Activated CD8-positive, alpha-beta memory T cell treated with anti-CD3 and anti-CD28 coated beads, Interleukin-2, amount 10 ng/mL, durations not matched to agents 7 days and 5 days (primary cell): Measurements from ENCODE around the gene BAIAP3. TPM values are rescaled to one million over a fixed set of nuclear protein-coding genes. Genes with fewer than 3 reads are reported as not detected.

Experiments
- ATAC-seq: fragments of 150-1000 bp; cut with Tn5 transposase; one replicate; pipeline ENCODE4 v1.10.0; 2021; ENCODE audit warnings: moderate library complexity
- CTCF ChIA-PET: fragments of 350-600 bp; sonication (Branson Sonifier 250); formaldehyde crosslinking; loops from one replicate; lab custom pipeline; 2021; ENCODE audit warnings: antibody characterized with exemption; lab: Charles Lee
- DNase-seq: peaks from one replicate; pipeline ENCODE4 v3.0.0-alpha.2; 2020
- H3K27ac Mint-ChIP-seq: one replicate; pipeline ENCODE4 v1.8.0; 2021; ENCODE audit warnings: mild to moderate bottlenecking, mixed read lengths
- H3K27me3 Mint-ChIP-seq: one replicate; pipeline ENCODE4 v1.8.0; 2021; ENCODE audit warnings: mixed read lengths
- H3K36me3 Mint-ChIP-seq: one replicate; pipeline ENCODE4 v1.8.0; 2021; ENCODE audit warnings: mild to moderate bottlenecking, mixed read lengths
- H3K4me1 Mint-ChIP-seq: one replicate; pipeline ENCODE4 v1.8.0; 2021; ENCODE audit warnings: mixed read lengths
- H3K4me3 Mint-ChIP-seq: one replicate; pipeline ENCODE4 v1.8.0; 2021; ENCODE audit warnings: mild to moderate bottlenecking, moderate library complexity, mixed read lengths
- H3K9me3 Mint-ChIP-seq: one replicate; pipeline ENCODE4 v1.8.0; 2022; ENCODE audit warnings: low read depth, mixed read lengths
- total RNA-seq, 2 experiments: library from RNA; stranded (reverse); gene quantifications; one replicate each; pipeline ENCODE4 v1.2.3, GENCODE V29; 2021

BAIAP3 gene
- total RNA-seq, 2 experiments from 2014 or later = 0.45 to 0.53 TPM

DNA sequence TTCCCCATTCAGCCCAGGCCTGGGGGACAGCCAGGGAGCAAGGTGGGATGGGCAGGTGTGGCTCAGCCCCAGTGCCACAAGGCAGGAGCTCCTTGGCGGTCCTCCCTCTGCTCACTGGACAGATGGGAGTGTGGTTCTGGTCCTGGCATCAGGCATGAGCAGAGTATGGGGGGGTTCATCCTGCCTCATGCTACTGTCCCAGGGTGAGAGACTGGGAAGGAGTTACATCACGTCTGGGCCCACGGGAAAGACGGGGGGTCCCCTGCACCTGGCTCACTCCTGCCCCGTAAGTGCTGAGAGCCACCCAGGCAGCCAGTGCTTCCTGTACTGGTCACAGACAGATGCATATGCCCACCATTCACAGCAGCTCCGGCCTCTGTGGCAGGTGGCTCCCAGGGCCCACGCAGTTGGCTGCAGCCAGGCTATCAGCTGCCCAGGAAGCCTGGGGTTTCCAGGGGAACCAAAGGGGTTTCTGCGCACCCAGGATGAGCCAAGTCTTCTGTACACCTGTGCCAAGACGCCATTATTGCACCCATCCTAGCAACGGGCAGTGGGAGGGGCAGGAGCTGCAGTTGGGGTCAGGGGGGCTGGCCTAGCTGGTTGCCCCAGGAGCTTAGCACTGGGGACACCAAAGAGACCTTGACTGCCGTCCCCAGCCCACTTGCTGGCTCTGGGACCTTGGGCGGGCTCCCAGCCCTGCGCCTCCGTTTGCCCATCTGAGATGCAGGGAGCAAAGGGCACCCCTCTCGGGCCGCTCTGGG, 1.9 kb downstream of the BAIAP3 start:
- Mint-ChIP-seq H3K4me3 (no peak overlapping the region), H3K27ac (no peak overlapping the region), H3K9me3 (no peaks in the 10 kb centered on the region), H3K36me3 (no peaks in the 10 kb centered on the region), H3K4me1 (peaks cover 14% of the 10 kb centered on the region), H3K27me3 (peaks cover 35% of the 10 kb centered on the region)
- ATAC-seq (no peak), DNase-seq (no peak)
- CTCF ChIA-PET = interaction anchor here (1.2 kb wide), 1 partner anchor 28 kb away, joined by 3 read pairs; no protein-coding TSS in a partner anchor

DNA sequence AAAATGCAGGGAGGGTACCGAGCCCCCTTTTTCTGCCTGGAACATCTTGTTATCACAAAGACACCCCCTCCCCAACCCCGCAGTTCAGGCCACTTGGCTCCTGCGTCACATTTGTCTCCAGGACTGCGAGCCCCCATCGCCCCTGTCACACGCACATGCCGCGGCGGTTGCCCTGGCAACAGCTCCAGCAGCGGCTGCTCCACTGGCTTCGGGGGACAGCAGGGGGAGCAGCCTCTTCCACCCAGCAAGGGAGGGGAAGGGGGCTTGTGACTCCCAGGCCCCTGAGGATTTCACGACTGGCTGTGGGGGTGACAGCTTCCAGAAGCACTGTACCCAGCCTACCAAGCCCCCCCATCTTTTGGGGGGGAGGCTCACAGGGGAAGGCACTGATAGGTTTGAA, 2.6 kb downstream of the BAIAP3 start:
- H3K27ac Mint-ChIP-seq = no peak overlapping the region
- DNase-seq (no peak), ATAC-seq (no peak)
- H3K36me3 Mint-ChIP-seq = no peaks in the 10 kb centered on the region
- H3K9me3 Mint-ChIP-seq = no peaks in the 10 kb centered on the region
- H3K4me3 Mint-ChIP-seq = no peak overlapping the region
- peaks cover 35% of the 10 kb centered on the region for H3K27me3 Mint-ChIP-seq
- peaks cover 14% of the 10 kb centered on the region for H3K4me1 Mint-ChIP-seq
- CTCF ChIA-PET = interaction anchor here (1.0 to 1.1 kb wide), 2 partner anchors 14 to 28 kb away, joined by 4 read pairs; no protein-coding TSS in a partner anchor

DNA sequence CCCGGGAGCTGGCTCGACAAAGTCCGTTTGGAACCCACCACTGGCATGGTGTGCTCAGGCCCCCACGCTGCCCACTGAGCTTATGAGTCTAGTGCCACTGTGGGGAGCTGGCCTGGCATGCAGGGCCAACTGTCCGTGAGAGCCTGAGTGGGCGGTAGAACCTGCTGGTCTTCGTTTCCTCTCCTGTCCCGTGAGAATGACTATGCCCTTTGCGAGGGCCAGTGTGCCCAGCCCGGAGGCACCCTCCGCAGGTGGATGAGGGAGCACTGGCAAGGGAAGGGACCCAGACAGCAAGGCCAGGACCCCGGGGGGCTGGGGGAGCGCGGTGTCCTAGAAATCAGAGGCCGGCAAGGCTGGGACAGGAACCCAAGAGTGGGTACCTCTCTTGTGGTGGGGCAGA, 3.2 kb downstream of the BAIAP3 start:
- H3K36me3 Mint-ChIP-seq = no peaks in the 10 kb centered on the region
- ATAC-seq = no peak
- H3K4me3 Mint-ChIP-seq = no peak overlapping the region
- no peak for DNase-seq
- CTCF ChIA-PET = interaction anchor here (1.0 to 1.1 kb wide), 2 partner anchors 13 to 27 kb away, joined by 4 read pairs; no protein-coding TSS in a partner anchor
- peaks cover 9% of the 10 kb centered on the region for H3K4me1 Mint-ChIP-seq
- H3K27me3 Mint-ChIP-seq = peaks cover 30% of the 10 kb centered on the region
- H3K9me3 Mint-ChIP-seq = no peaks in the 10 kb centered on the region
- H3K27ac Mint-ChIP-seq = no peak overlapping the region

DNA sequence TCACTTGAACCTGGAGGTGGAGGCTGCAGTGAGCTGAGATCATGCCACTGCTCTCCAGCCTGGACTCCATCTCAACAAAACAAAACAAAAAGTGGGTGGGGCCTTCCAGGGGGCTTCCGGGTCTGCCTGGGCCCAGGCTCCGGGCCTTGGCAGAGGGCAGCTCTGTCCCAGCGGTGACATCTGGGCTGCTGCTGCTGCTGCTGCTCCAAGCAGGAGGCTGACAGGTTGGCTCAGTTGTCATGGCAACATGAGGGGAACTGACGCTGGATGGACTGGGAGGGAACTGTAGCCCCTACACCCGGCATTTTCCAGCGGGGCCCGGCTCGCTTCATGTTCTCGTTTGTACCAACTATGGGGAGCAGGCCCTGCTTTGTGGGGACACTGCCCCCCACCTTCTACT, 4.0 kb downstream of the BAIAP3 start:
- DNase-seq = no peak
- CTCF ChIA-PET = interaction anchor here (1.2 kb wide), 1 partner anchor 38 kb away, joined by 3 read pairs; no protein-coding TSS in a partner anchor
- Mint-ChIP-seq H3K27ac (no peak overlapping the region), H3K9me3 (no peaks in the 10 kb centered on the region), H3K4me3 (no peak overlapping the region), H3K4me1 (peaks cover 11% of the 10 kb centered on the region), H3K36me3 (no peaks in the 10 kb centered on the region), H3K27me3 (peaks cover 22% of the 10 kb centered on the region)
- ATAC-seq = no peak

DNA sequence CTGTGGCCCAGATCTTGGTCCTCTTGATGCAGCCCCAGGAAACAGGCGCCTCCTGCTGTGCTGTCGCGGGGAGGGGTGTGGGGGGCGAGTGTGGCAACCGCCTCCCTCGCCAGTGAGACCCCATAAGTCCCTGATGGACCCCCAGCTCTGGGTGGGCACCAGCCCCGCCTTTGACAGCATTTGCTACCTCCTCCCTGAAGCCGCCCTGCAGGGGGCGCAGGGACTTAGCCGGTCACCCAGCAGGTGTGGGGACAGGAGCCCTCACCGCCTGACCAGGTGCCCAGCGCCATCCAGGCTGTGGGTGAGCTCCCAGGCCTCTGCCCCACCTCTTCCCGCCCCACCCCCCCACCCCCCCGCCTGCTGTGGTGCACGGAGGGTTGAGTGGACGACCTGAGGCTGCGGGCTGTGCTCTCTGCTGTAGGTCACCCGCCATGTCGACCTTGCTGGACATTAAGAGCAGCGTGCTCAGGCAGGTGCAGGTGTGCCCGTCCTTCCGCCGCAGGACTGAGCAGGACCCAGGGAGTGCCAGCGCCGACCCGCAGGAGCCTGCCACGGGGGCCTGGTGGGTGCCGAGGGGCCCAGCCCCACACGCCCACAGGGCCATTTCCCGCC, 4.8 kb downstream of the BAIAP3 start:
- Mint-ChIP-seq H3K27ac (no peak overlapping the region), H3K27me3 (peaks cover 19% of the 10 kb centered on the region), H3K9me3 (no peaks in the 10 kb centered on the region), H3K4me3 (no peak overlapping the region), H3K4me1 (peaks cover 15% of the 10 kb centered on the region), H3K36me3 (no peaks in the 10 kb centered on the region)
- CTCF ChIA-PET = interaction anchor here (1.2 kb wide), 1 partner anchor 39 kb away, joined by 3 read pairs; no protein-coding TSS in a partner anchor
- DNase-seq = no peak
- no peak for ATAC-seq

DNA sequence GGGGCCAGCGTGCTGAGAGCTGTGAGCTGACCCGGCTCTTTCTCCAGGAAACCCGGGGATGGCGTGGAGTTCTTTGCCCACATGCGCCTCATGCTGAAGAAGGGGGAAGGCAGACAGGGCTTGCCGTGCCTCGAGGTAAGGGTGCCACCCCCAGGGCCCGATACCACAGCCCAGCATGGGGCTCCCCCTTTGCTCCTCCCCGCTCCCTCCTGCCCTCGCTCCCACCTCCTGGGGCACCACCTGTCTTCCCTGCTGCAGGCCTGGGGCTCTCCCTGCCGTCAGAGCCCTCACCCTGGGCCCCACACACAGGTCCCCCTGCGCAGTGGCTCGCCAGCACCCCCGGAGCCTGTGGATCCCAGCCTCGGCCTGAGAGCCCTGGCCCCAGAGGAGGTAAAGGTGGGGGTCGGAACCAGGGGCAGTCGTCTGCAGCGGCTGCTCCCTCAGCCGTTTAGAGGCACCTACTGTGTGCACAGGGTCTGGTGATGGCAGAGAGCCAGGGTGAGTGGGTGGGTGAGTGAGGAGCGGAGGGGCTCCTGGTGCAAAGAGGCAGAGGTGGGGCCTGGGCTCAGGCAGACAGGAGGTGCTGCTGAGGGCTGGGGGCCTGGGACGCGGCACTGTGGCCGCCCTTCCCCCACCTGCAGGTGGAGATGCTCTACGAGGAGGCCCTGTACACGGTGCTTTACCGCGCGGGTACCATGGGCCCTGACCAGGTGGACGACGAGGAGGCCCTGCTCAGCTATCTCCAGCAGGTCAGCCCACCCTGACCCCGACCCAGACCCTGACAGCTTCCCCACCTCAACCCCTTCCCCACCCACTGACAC, 5.6 kb downstream of the BAIAP3 start:
- H3K36me3 Mint-ChIP-seq = no peaks in the 10 kb centered on the region
- CTCF ChIA-PET = no interaction called here
- H3K4me1 Mint-ChIP-seq = peaks cover 19% of the 10 kb centered on the region
- no peaks in the 10 kb centered on the region for H3K9me3 Mint-ChIP-seq
- no peak for ATAC-seq
- H3K4me3 Mint-ChIP-seq = no peak overlapping the region
- DNase-seq = no peak
- no peak overlapping the region for H3K27ac Mint-ChIP-seq
- H3K27me3 Mint-ChIP-seq = peaks cover 19% of the 10 kb centered on the region

DNA sequence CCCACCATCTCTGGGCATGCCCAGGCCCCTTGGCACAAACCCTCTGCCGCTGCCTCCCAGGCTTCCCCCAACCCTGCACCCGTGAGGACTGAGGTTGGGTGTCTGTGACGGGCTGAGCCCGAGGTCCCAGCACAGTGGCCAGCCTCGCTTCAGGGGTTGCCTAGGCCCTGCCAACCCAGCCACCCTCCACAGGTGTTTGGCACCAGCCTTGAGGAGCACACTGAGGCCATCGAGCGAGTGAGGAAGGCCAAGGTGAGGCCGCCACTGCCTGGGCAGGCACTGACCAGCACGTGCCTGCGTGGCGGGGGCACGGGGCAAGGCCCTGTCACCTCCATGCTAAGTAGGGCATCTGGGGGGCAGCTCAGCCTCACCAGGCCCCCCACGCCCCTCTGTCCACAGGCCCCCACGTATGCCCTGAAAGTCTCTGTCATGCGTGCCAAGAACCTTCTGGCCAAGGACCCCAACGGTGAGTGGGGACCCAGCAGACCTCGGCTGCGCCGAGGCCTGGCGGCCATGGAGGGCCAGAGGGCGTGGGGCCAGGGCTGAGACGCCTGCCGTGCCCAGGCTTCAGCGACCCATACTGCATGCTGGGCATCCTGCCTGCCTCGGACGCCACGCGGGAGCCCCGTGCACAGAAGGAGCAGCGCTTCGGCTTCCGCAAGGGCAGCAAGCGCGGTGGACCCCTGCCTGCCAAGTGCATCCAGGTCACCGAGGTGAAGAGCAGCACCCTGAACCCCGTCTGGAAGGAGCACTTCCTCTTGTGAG, 7.5 kb downstream of the BAIAP3 start:
- no peak overlapping the region for H3K4me3 Mint-ChIP-seq
- H3K4me1 Mint-ChIP-seq = peaks cover 19% of the 10 kb centered on the region
- peaks cover 3% of the 10 kb centered on the region for H3K27me3 Mint-ChIP-seq
- CTCF ChIA-PET = interaction anchor here (1.0 kb wide), 1 partner anchor 8 kb away, joined by 3 read pairs; no protein-coding TSS in a partner anchor
- ATAC-seq (no peak), DNase-seq (no peak)
- H3K9me3 Mint-ChIP-seq = no peaks in the 10 kb centered on the region
- no peak overlapping the region for H3K27ac Mint-ChIP-seq
- H3K36me3 Mint-ChIP-seq = no peaks in the 10 kb centered on the region

DNA sequence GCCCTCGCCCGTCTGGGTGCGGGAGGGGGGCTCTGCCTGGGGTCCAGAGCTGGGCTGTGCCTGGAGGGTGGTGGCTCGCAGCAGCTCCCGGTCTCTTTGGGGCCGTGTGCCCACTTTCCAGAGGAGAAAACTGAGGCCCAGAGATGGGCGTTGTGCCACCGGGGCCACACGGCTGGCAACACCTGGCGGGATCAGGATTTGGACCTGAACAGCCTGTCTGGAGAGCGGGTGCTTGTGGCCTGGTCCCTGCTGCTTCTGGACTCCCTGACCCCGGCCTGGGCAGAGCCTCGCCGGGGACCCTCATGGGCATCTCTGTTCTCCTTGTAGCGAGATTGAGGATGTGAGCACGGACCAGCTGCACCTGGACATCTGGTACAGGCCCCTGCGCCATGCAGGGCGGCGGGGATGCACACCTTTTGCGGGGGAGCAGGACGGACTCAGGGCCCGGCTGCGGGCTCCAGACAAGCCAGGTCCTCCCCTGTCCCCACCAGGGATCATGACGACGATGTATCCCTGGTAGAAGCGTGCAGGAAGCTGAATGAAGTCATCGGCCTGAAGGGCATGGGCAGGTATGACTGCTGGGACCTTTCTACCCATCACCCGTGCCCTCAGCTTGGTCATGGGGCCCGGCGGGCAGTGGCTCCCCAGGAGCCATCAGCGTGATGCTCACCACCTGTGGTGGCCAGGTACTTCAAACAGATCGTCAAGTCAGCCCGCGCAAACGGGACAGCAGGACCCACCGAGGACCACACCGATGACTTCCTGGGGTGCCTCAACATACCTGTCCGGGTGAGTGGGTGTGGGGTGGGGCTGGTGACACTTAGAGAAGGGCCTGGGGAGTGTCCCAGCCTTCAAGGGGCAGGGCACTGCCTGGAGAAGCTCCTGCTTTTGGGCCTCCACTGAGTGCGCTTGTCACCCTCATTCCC, 8.3 kb downstream of the BAIAP3 start:
- DNase-seq = no peak
- H3K27me3 Mint-ChIP-seq = no peaks in the 10 kb centered on the region
- CTCF ChIA-PET = interaction anchor here (0.8 to 2.0 kb wide), 5 partner anchors 9 to 121 kb away, joined by 3 to 5 read pairs (median 4); no protein-coding TSS in a partner anchor
- no peaks in the 10 kb centered on the region for H3K36me3 Mint-ChIP-seq
- no peaks in the 10 kb centered on the region for H3K9me3 Mint-ChIP-seq
- peaks cover 19% of the 10 kb centered on the region for H3K4me1 Mint-ChIP-seq
- H3K27ac Mint-ChIP-seq = no peak overlapping the region
- peak overlapping the region; percentile 64 for H3K4me3 Mint-ChIP-seq
- ATAC-seq = no peak

DNA sequence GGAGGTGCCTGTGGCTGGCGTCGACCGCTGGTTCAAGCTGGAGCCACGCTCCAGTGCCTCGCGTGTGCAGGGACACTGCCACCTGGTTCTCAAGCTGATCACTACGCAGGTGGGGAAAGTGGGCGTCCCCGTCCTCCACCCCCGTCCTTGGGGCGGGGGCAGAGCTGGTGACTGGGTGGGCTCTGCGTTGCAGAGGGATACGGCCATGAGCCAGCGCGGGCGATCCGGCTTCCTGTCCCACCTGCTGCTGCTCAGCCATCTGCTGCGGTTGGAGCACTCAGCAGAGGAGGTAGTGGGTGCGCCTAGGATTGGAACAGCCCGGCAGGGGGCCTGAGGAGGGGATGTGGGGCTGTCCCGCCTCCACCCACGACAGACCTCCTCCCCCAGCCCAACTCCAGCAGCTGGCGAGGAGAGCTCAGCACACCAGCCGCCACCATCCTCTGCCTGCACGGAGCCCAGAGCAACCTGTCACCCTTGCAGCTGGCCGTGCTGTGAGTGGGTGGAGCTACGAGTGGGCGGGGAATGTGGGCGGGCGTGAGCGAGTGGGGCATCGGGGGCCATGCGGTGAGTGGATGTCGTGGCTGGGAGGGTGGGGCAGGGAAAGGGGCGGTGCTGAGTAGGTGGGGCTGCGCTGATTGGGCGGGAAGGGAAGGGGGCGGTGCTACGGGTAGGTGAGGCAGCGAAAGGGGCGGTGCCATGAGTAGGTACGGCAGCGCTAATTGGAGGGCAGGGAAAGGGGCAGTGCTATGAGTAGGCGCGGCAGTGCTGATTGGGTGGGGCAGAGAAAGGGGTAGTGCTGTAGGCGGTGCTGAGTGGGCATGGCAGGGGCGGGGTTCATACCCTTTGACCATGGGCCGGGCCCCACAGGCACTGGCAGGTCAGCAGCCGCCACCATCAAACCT, 9.3 kb downstream of the BAIAP3 start:
- Mint-ChIP-seq H3K27ac (peak overlapping the region; percentile 54), H3K9me3 (no peaks in the 10 kb centered on the region), H3K4me3 (peak overlapping the region; percentile 64), H3K4me1 (peaks cover 19% of the 10 kb centered on the region), H3K36me3 (no peaks in the 10 kb centered on the region), H3K27me3 (no peaks in the 10 kb centered on the region)
- CTCF ChIA-PET = interaction anchor here (0.7 to 2.0 kb wide), 6 partner anchors 10 to 586 kb away, joined by 3 to 5 read pairs (median 4); no protein-coding TSS in a partner anchor
- DNase-seq (peak; percentile 98), ATAC-seq (peak; percentile 96)

DNA sequence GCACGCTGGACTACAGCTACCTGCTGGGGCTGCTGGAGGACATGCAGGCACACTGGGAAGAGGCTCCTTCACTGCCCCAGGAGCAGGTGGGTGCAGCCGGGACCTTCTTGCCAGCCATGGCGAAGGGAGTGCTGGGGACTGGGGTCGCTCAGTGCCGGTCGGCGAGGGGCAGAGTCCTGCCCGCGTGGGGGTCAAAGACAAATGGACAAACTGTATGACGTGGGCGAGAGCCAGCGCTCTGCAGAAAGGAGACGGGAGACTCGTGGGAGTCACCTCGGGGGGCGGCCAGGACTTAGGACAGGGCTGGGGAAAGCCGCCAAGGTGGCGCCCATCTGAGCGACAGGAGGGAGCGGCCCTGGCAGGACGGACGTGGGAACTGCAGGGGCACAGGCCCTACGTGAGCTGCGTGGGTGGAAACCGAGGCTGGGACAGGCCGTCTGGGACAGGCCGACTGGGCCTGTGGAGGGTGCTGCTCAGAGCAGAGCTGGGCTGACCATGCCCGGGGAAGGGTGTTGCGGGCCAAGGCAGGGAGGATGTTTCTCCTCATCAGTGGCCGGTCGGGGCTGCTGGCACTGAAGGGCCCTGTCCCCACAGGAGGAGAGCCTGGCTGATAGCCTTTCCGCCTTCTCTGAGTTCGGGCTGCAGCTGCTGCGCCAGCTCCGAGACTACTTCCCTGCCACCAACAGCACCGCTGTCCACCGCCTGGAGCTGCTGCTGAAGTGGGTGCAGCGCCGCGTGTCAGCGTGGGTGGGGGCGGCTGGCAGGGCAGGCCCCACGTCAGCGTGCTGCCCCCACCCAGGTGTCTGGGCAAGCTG, 10.2 kb downstream of the BAIAP3 start:
- CTCF ChIA-PET = interaction anchor here (0.7 to 2.0 kb wide), 6 partner anchors 11 to 585 kb away, joined by 3 to 5 read pairs (median 3); no protein-coding TSS in a partner anchor
- DNase-seq (no peak), ATAC-seq (no peak)
- Mint-ChIP-seq H3K4me3 (peak overlapping the region; percentile 64), H3K27ac (no peak overlapping the region), H3K4me1 (peaks cover 19% of the 10 kb centered on the region), H3K9me3 (no peaks in the 10 kb centered on the region), H3K36me3 (no peaks in the 10 kb centered on the region), H3K27me3 (no peaks in the 10 kb centered on the region)
